SJCRH30 (cell line): ENCODE data around the gene SAP30L. TPM values are rescaled to one million over a fixed set of nuclear protein-coding genes. Genes with fewer than 3 reads are reported as not detected.

ENCODE experiments used
- DNase-seq, 2 experiments: peaks; one replicate each; pipeline ENCODE4 v3.0.0-alpha.2; 2015 to 2020
- H3K27ac ChIP-seq: fragments of 250-450 bp; sonication (Bioruptor Pico); 2 replicates; pipeline ENCODE4 v1.5.1; 2020; ENCODE audit warnings: mild to moderate bottlenecking, moderate library complexity
- H3K27me3 ChIP-seq: fragments of 250-450 bp; sonication (Bioruptor Pico); 2 replicates; pipeline ENCODE4 v1.5.1; 2020; ENCODE audit warnings: mild to moderate bottlenecking, moderate library complexity
- H3K36me3 ChIP-seq: fragments of 250-450 bp; sonication (Bioruptor Pico); 2 replicates; pipeline ENCODE4 v1.5.1; 2020; ENCODE audit warnings: mild to moderate bottlenecking, moderate library complexity
- H3K4me1 ChIP-seq: fragments of 250-450 bp; sonication (Bioruptor Pico); 2 replicates; pipeline ENCODE4 v1.5.1; 2020; ENCODE audit warnings: mild to moderate bottlenecking, moderate library complexity
- H3K4me3 ChIP-seq: fragments of 250-450 bp; sonication (Bioruptor Pico); 2 replicates; pipeline ENCODE4 v1.5.1; 2020; ENCODE audit warnings: mild to moderate bottlenecking, moderate library complexity
- H3K9me3 ChIP-seq: fragments of 250-450 bp; sonication (Bioruptor Pico); replicated peaks from 2 replicates; pipeline ENCODE4 v1.5.1; 2020; ENCODE audit warnings: mild to moderate bottlenecking, moderate library complexity
- total RNA-seq: library from RNA; depleted of rRNA; stranded (reverse); fragments of >200 nt; shearing (Covaris generic); gene quantifications from 2 replicates; pipeline ENCODE4 v1.2.3, GENCODE V29; 2014

Gene SAP30L
- total RNA-seq, 1 experiment from 2014 or later = 30.4 TPM

DNA sequence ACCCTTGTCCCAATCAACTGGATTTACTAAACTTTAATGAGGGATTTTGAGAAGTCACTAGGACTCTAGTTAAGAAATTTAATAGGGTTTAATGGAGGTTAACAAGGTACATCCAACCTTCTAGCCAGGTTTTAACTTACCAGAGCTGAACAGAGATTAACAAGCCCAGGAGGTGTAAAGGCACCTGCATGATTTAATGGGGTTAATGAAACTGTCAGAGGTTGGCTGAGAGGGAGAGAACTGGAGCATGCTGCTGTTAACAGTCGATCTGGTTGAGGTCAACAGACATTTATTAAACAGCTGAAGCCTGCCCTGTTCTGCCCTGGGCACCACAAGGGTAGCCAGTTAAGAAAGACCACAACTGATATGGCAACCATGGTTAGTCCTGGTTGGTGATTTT, 18.6 kb downstream of the SAP30L start:
- no peaks in the 10 kb centered on the region for H3K36me3 ChIP-seq
- no peaks in the 10 kb centered on the region for H3K27me3 ChIP-seq
- H3K9me3 ChIP-seq = no peaks in the 10 kb centered on the region
- no peak overlapping the region for H3K27ac ChIP-seq
- no peak for DNase-seq
- H3K4me3 ChIP-seq = no peak overlapping the region
- H3K4me1 ChIP-seq = no peaks in the 10 kb centered on the region

DNA sequence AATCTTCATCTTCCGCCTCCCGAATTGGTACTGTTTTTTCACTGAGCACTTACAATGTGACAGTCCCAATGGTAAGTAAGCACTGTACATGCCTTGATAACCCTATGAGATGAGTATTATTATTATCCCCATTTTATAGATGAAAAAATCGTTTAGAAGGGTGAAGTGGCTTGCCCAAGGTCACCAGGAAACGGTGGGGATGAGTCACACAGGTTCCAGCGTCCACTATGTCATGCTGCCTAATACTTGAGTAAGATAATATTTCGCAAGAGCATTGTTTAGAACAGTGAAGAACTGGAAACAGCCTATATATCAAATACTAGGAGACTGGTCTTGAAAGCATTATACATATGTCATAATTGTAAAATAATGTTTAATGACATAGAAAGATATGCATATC, 19.4 kb downstream of the SAP30L start:
- Histone ChIP-seq H3K36me3 (no peaks in the 10 kb centered on the region), H3K27me3 (no peaks in the 10 kb centered on the region), H3K4me3 (no peak overlapping the region), H3K4me1 (no peaks in the 10 kb centered on the region), H3K27ac (no peak overlapping the region), H3K9me3 (no peaks in the 10 kb centered on the region)
- no peak for DNase-seq

DNA sequence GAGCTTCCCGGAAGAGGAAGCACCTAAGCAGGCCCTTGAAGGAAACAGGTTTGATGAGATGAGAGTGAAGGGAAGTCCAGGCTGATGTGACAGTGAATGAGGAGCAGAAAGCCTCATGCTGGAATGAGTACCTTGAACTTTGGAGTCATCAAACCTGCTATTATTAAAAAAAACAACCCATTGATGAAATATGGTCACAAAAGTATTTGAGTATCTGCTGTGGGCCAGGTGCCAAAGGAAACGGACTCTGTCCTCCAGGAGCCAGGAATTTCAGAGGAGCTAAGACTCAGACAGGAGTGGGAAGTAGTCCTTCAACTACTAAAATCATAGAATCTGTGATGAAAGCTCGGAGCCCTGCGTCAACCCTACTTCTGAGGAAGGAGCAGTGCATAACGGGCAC, 20.4 kb downstream of the SAP30L start:
- H3K4me3 ChIP-seq = no peak overlapping the region
- 0 out of 2 replicates have a peak, but pooled peaks cover 3% of the 10 kb centered on the region for H3K27me3 ChIP-seq
- no peak for DNase-seq
- no peaks in the 10 kb centered on the region for H3K4me1 ChIP-seq
- H3K36me3 ChIP-seq = no peaks in the 10 kb centered on the region
- H3K27ac ChIP-seq = no peak overlapping the region
- H3K9me3 ChIP-seq = no peaks in the 10 kb centered on the region

DNA sequence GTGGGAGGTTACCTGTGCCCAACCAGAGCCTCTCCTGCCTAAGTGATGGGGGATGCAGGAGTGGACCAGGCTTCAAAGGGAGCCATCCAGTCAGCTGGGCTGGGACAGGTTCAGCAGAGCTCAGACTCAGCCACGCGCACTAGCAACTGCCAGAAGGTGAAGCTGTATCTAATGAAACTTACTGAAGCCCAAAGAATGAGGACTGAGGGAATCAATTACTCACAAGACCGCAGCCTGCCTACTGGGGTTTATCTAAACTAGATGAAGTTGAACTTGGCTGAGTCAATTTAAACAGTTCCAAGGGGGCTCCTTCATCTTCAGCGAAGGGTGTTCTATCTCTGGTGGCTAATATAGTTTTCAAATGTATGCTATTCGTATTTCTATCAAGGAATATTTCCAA, 20.9 kb downstream of the SAP30L start:
- H3K36me3 ChIP-seq = no peaks in the 10 kb centered on the region
- H3K27me3 ChIP-seq = 0 out of 2 replicates have a peak, but pooled peaks cover 3% of the 10 kb centered on the region
- DNase-seq = no peak
- H3K9me3 ChIP-seq = no peaks in the 10 kb centered on the region
- H3K4me1 ChIP-seq = no peaks in the 10 kb centered on the region
- no peak overlapping the region for H3K4me3 ChIP-seq
- H3K27ac ChIP-seq = no peak overlapping the region

DNA sequence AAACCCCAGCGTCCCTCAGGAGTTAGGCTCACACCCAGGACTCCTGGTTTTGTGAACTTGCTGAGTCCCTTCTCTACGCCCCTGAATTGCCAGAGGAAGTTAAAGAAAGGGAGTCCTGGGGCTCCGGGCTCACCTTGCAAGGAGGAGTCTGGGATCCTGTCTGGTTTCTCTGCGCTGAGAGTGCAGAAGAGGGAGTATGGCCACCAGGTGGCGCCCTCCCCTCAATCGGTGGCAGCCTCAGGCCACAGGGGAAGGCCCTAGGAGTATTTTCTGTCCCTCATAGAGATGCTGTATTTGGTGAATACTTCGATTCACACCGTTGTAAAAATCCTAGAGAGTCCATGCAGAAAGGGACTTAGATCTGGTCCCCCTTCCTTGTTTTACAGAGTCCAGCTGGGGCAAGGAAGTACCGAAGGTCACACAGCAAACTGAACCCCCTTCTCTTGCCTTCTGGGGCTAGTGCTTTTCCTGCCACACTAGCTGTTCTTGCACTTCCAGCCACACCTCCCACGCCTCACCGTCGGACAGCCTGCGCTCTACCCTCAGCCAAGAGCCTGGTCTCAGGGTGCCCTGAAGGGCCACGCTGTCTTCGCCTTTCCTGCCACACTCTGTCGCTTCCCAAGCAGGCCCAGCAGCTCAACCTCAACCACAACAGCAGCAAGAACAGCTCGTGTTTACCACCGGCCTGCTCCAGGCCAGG, 22.0 kb downstream of the SAP30L start:
- H3K9me3 ChIP-seq = no peaks in the 10 kb centered on the region
- no peak overlapping the region for H3K27ac ChIP-seq
- H3K27me3 ChIP-seq = 0 out of 2 replicates have a peak, but pooled peaks cover 3% of the 10 kb centered on the region
- H3K4me3 ChIP-seq = no peak overlapping the region
- H3K4me1 ChIP-seq = no peaks in the 10 kb centered on the region
- peak; percentile 52 to 82 for DNase-seq
- H3K36me3 ChIP-seq = no peaks in the 10 kb centered on the region

DNA sequence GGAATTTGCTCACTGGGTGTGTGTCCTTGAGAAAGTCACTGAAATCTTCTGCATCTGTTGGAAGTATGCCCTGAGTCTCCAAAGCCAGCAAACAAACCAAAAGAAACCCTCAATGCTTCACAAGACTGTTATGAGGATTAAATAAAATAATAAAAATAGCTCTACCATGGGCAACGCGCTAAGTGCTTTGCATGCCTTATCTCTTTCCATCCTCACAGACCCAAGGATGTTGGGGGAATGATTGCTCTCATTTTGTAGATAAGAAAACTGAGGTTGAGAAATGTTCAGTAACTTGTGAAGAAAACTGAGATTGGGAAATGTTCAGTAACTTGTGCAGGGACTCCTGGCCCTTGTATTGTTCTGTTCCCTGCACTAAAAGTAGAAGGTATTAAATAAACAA, 24.3 kb downstream of the SAP30L start:
- Histone ChIP-seq H3K9me3 (no peaks in the 10 kb centered on the region), H3K36me3 (no peaks in the 10 kb centered on the region), H3K27ac (no peak overlapping the region), H3K27me3 (peaks cover 6% of the 10 kb centered on the region; the same call in 1 of the 2 replicates), H3K4me1 (no peaks in the 10 kb centered on the region), H3K4me3 (no peak overlapping the region)
- DNase-seq = no peak

DNA sequence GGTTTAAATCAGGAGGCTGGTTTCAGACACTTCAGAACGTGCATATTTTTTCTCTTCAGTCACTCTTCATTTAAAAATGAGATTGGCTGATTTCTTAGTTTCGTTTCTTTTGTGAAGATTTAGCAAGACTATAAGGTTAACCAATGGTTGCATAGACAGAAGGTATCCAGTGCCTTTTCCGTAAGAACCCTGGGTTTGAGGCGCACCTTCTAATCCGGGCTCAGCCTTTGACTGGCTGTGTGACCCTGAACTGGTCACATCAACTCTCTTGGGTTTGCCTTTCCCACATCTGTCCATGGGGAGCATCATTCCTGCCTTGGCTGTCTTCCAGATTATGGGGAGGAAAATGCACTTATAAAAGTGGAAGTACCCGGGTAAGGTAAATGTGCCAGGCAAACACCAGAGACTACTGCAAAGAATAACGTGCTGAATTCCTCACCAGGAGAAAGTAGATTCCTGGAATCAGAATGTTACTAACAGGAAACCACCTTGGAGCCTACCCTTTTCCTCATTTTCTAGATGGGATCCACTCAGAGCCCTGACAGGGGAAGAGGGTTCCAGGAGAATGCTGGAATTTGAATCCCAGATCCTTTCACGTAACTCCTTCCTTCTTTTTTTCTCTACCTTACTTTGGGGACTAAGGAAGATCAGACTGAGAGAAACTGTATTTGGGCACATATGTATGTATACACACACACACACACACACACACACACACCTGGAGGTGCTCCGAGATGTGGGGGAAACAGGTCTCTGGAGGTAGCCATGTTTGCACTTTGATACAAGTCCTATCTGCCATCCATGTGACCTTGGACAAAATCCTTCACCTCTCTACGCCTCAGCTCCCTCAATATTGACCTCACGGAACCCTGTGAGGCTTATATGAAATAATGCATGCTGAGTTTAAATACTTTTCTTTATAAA, 25.4 kb downstream of the SAP30L start:
- no peak overlapping the region for H3K27ac ChIP-seq
- DNase-seq = no peak
- no peaks in the 10 kb centered on the region for H3K9me3 ChIP-seq
- H3K36me3 ChIP-seq = no peaks in the 10 kb centered on the region
- H3K4me1 ChIP-seq = no peaks in the 10 kb centered on the region
- H3K4me3 ChIP-seq = no peak overlapping the region
- H3K27me3 ChIP-seq = peaks cover 6% of the 10 kb centered on the region; the same call in 1 of the 2 replicates

DNA sequence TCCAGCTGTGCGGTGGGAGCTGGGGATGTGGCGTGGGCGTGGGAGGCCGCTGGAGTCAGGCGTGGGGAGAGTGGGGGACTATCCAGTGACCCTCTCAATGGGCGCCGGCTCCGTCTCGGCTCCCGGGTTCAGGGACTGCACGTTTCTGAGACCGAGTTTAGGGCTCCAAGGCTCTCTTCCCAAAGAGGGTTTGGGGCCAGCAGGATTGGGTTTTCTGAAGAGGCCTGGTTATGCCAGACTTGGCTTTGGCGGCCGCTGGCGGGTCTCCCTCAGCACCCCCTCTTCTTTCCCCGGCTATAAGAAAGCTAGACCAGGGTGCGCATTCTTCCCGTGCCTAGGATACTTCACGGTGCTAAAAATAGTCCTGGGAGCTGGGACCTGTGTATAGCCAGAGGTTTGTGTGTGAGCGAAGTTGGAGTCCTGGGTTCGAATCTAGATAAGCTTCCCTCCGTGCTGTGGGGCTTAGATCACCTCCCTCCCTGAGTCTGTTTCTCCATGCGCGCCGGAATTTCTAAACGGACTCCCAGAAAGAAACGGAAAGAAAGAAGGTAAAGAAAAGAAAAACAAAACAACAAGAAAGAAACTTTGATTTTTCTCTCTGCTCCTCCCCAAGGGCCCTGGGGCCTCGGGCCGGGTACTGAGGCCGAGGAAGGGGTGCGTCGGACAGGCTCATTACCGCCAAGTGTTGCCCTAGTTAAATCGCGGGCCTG, 27.2 kb downstream of the SAP30L start:
- Histone ChIP-seq H3K27ac (no peak overlapping the region), H3K27me3 (peaks cover 6% of the 10 kb centered on the region; the same call in 1 of the 2 replicates), H3K36me3 (no peaks in the 10 kb centered on the region)

DNA sequence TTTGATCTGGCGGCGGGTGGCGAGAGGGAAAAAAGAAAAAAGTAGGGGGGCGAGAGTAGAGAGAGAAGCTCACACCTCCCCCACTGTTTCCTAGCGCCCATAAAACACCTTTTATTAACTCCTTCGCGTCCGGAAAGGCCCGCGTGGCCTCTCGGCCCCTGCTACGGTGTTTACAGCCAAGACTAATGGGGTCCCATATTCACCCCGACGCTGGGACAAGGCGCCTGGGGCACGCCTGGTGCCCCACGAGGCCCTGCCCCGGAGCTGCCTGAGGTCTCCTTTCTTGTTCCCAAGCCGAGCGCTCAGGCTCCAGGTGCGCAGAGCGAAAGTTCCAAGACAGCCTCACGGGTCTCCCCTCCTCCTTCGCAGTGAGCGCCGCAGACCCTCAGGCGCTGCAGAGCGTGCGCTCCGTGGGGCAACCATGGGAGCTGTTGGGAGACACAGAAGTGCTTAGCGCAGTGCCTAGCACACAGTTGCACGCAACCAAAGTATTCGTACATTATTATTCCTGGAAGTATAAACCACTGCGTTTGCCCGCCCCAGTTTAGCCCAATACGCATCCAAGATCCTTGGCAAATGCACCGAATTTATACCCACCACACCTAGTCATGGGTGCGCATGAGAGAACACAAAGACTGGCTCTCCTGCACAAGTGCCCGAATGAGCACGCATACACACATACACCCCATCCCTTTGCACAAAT, 27.9 kb downstream of the SAP30L start:
- no peak overlapping the region for H3K27ac ChIP-seq
- peaks cover 6% of the 10 kb centered on the region; the same call in 1 of the 2 replicates for H3K27me3 ChIP-seq
- no peaks in the 10 kb centered on the region for H3K9me3 ChIP-seq

More for the DNA sequence above, 27.2 kb downstream of the SAP30L start:
- H3K4me3 ChIP-seq = no peak overlapping the region
- H3K9me3 ChIP-seq = no peaks in the 10 kb centered on the region
- no peaks in the 10 kb centered on the region for H3K4me1 ChIP-seq
- no peak for DNase-seq

DNA sequence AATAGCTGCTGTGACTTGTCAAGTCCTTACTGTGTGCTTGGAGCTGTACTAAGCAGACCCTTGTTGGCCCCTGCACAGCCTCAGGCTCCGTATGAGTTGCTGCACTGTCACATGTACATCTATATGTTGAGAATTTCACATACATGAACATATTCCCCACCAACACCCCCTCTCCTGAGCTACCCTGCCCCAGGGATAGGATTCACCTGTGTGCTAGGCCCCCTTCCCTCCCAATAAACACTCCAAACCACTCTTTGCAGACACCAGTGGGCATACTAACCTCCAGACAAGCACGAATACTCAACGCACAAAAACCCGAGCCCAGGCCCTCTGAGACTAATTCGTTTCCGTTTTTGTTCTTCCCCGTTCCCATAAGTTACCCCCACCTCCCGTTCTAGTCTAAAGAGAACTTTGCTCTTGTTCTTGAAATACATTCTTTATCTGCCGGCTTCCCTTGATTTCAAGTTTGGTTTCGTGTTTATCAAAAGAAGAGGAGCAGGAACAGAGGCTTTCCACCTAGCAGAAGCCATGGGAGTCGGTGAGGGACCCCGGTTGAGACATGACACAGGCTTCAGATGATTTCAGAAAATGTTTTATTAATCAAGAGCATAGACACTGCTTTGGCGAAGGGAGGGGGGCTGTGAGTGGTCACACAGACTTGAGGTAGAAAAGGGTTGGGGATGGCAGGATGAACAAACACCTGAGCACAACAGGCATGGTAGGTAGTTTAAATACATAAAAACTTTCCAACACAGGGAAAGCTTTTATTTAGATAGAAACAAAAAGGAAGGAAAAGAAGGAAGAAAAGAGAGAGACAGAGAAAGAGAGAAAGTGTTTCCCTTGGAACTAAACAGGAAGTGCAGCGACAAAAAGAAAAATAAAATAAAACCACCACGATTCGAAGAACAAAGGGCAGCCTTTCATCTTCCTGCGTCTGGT, 28.9 kb downstream of the SAP30L start:
- DNase-seq = no peak
- Histone ChIP-seq H3K27ac (no peak overlapping the region), H3K4me1 (no peaks in the 10 kb centered on the region), H3K36me3 (no peaks in the 10 kb centered on the region), H3K9me3 (no peaks in the 10 kb centered on the region), H3K27me3 (peaks cover 6% of the 10 kb centered on the region; the same call in 1 of the 2 replicates), H3K4me3 (no peak overlapping the region)

More for the DNA sequence above, 27.9 kb downstream of the SAP30L start:
- H3K36me3 ChIP-seq = no peaks in the 10 kb centered on the region
- no peak overlapping the region for H3K4me3 ChIP-seq
- no peak for DNase-seq
- no peaks in the 10 kb centered on the region for H3K4me1 ChIP-seq

DNA sequence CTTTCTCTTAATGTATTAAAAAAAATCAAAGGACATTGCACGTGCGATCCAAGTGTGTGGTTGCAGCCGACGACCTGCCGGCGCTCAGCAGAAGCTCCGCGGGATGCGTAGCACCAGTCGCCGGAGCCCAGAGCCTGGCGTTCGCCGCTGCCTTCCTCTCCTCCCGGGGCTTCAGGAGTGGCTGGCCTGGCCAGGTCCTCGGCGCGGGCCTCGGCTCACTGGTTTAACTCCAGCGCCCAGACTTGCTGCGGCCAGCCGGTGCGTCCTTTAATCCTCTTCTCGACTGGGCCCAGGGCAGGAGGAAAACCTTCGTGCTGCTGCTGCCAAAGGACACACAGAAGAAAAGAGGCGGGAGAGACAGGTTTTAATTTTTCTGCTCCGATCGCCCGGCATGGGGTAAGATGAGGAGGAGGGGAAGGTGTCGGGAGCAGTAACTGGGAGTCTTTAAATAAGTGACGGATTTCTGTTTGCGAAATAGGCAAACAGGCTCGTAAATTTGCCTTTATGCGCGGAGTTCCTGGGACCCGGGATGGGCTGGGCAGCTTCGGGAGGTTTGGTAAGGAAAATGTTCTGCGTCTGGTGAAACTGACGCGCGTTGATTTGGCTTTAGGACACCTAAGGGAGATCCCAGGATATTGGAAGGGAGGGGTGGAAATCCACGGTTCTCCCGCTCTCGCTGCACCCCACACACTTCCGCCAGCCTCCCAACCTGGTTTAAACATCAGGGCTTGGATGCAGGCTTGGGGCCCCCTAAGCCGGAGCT, 30.0 kb downstream of the SAP30L start:
- H3K27ac ChIP-seq = no peak overlapping the region
- H3K4me1 ChIP-seq = no peaks in the 10 kb centered on the region
- no peak overlapping the region for H3K4me3 ChIP-seq
- no peak for DNase-seq
- no peaks in the 10 kb centered on the region for H3K36me3 ChIP-seq
- peaks cover 3% of the 10 kb centered on the region; the same call in 1 of the 2 replicates for H3K27me3 ChIP-seq
- no peaks in the 10 kb centered on the region for H3K9me3 ChIP-seq

DNA sequence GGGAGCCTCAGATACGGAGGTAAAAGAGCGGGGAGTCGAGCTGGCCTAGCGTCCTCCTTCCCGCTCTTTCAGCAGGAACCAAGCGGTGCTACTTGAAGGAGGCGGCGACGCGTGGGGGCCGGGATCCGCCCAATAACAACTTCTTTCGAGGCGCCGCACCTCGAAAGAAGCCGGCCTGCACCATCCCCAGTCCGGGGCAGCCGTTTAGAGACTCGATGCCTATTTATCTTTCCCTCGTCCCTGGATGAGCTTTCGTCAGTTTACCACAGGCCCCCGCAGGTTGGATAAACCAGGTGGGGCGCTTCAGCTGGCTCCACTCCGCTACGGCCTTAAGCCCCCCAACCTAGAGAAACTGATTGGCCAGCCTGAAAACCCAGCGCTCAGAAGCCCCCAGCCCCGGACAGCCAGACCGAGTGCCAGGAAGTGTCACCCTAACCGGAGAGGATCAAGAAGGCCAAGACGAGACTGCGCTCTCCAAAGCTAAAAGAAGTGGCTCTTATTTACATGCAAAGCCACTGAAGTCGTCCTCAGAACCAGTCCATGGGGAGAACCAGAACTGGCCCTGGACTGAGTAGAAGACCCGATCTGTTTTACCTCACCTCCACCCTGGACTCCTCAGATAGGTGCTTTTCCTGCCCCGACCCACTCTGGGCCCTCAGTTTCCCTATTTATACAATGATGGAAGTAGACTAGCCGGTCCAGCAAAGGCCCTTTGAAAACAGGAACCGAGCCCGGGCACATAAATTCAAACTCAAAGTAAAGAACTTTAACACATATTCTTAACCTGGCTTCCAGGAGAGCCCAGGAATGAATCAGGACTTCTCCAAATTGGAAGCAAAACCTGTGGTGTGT, 30.8 kb downstream of the SAP30L start:
- Histone ChIP-seq H3K4me1 (no peaks in the 10 kb centered on the region), H3K36me3 (no peaks in the 10 kb centered on the region), H3K9me3 (no peaks in the 10 kb centered on the region), H3K27ac (no peak overlapping the region), H3K4me3 (no peak overlapping the region), H3K27me3 (peaks cover 3% of the 10 kb centered on the region; the same call in 1 of the 2 replicates)
- no peak for DNase-seq
